Upper lobe of left lung (tissue), 6 donors: ENCODE results near the gene DDX53. TPM values are rescaled to one million over a fixed set of nuclear protein-coding genes. Genes with fewer than 3 reads are reported as not detected.

Source experiments
- ATAC-seq, 2 donors: fragments of 200-7000 bp; cut with Tn5 transposase; one replicate each; pipeline ENCODE4 v1.9.1; 2022; ENCODE audit warnings: mild to moderate bottlenecking in 2 of 2, moderate library complexity in 2 of 2; ENCODE audit not compliant: low FRiP score in 2 of 2
- DNase-seq, 2 donors: peaks; one replicate each; pipeline ENCODE4 v3.0.0-alpha.2; 2019 to 2020
- H3K27ac ChIP-seq, 4 donors: fragments of 200-600 bp; sonication (generic); one replicate each; pipeline ENCODE4 v1.5.1; 2016 to 2019
- H3K27me3 ChIP-seq, 4 donors: fragments of 200-600 bp; sonication (generic); one replicate each; pipeline ENCODE4 v1.5.1; 2017 to 2019
- H3K36me3 ChIP-seq, 4 donors: fragments of 200-600 bp; sonication (generic); one replicate each; pipeline ENCODE4 v1.5.1; 2016 to 2019
- H3K4me1 ChIP-seq, 4 donors: fragments of 200-600 bp; sonication (generic); one replicate each; pipeline ENCODE4 v1.5.1; 2018 to 2019
- H3K4me3 ChIP-seq, 4 donors: fragments of 200-600 bp; sonication (generic); one replicate each; pipeline ENCODE4 v1.5.1; 2017 to 2019; ENCODE audit warnings: mild to moderate bottlenecking in 2 of 4, moderate library complexity in 1 of 4
- H3K9me3 ChIP-seq, 4 donors: fragments of 200-600 bp; sonication (generic); one replicate each; pipeline ENCODE4 v1.5.1; 2018 to 2019
- CTCF ChIP-seq, 6 experiments: fragments of 450-650 bp in 4 of 6; fragments of 200-600 bp in 2 of 6; sonication (generic) in 2 of 6; IDR thresholded peaks; one replicate each; pipeline ENCODE4 v1.5.1; 2016 to 2019; ENCODE audit warnings: antibody characterized with exemption in 6 of 6
- EP300 ChIP-seq, 4 donors: sonication (generic); formaldehyde crosslinking; IDR thresholded peaks; one replicate each; pipeline ENCODE4 v1.5.1; 2017; ENCODE audit warnings: antibody characterized with exemption in 4 of 4, control low read depth in 2 of 4
- POLR2A ChIP-seq, 4 donors: fragments of 450-650 bp; IDR thresholded peaks; one replicate each; pipeline ENCODE4 v1.5.1; 2016 to 2017; ENCODE audit warnings: antibody characterized with exemption in 4 of 4, mild to moderate bottlenecking in 2 of 4
- POLR2AphosphoS5 ChIP-seq, 2 donors: sonication (generic); formaldehyde crosslinking; IDR thresholded peaks; one replicate each; pipeline ENCODE4 v1.5.1; 2017; ENCODE audit warnings: antibody characterized with exemption in 2 of 2
- WGBS, 2 donors: methylation state at CpG; one replicate each; pipeline ENCODE4 v1.1.5; 2017 to 2018; 5-methylcytosine and 5-hydroxymethylcytosine counted together
- total RNA-seq, 6 donors: library from RNA; depleted of rRNA in 4 of 6; stranded (reverse); fragments of >200 nt in 4 of 6; gene quantifications; one replicate each; pipeline versions ENCODE4 v1.1.0 to v1.2.1, GENCODE V29; 2016 to 2021
- donor health status: DM: no; HTN: no; CAD: no; lungs with moderate emphysema.
- donor health status: DM: no; HTN: yes; CAD: no; lungs with severe emphysema.

The DDX53 gene
- total RNA-seq, 6 donors from 2014 or later: not detected

- no peak for ATAC-seq
- Histone ChIP-seq H3K27ac (no peak overlapping the region), H3K36me3 (no peaks in the 10 kb centered on the region), H3K4me3 (no peak overlapping the region), H3K4me1 (no peaks in the 10 kb centered on the region), H3K27me3 (no peaks in the 10 kb centered on the region), H3K9me3 (no peaks in the 10 kb centered on the region)
- no peak for DNase-seq
- TF ChIP-seq POLR2A (IDR thresholded peaks at IDR 0.05): no peak
- WGBS, 2 donors: 50 to 58% methylated on average over 1 of the region's 1 CpG
These were observed 8.8 kb downstream of the DDX53 start for GRCh38 chrX:23008431-23009099.

GRCh38 chrX:23012162-23012561 is 12.4 kb downstream of the DDX53 start:
- Histone ChIP-seq H3K4me1 (no peaks in the 10 kb centered on the region), H3K27ac (no peak overlapping the region), H3K27me3 (no peaks in the 10 kb centered on the region), H3K36me3 (no peaks in the 10 kb centered on the region), H3K4me3 (no peak overlapping the region), H3K9me3 (no peaks in the 10 kb centered on the region)
- DNase-seq (no peak), ATAC-seq (no peak)
- TF ChIP-seq POLR2AphosphoS5 (IDR thresholded peaks at IDR 0.05): no peak
- no peak for TF ChIP-seq CTCF (IDR thresholded peaks at IDR 0.05)
- TF ChIP-seq POLR2A (IDR thresholded peaks at IDR 0.05): no peak
- TF ChIP-seq EP300 (IDR thresholded peaks at IDR 0.05): no peak
- WGBS, 2 donors: 45 to 46% methylated on average over 2 of the region's 2 CpGs

- no peaks in the 10 kb centered on the region for H3K36me3 ChIP-seq
- WGBS, 2 donors: 83% methylated on average over 1 of the region's 1 CpG
- no peaks in the 10 kb centered on the region for H3K9me3 ChIP-seq
- H3K4me1 ChIP-seq: no peaks in the 10 kb centered on the region
- TF ChIP-seq POLR2AphosphoS5 (IDR thresholded peaks at IDR 0.05) (no peak), CTCF (IDR thresholded peaks at IDR 0.05) (no peak), EP300 (IDR thresholded peaks at IDR 0.05) (no peak), POLR2A (IDR thresholded peaks at IDR 0.05) (no peak)
- no peak overlapping the region for H3K27ac ChIP-seq
- H3K27me3 ChIP-seq: no peaks in the 10 kb centered on the region
- ATAC-seq: peak in 1 of 2 donors; percentile 19
- H3K4me3 ChIP-seq: no peak overlapping the region
- no peak for DNase-seq
These were observed 12.9 kb downstream of the DDX53 start for GRCh38 chrX:23012636-23013035.

GRCh38 chrX:23013366-23013765 is 13.6 kb downstream of the DDX53 start:
- TF ChIP-seq CTCF (IDR thresholded peaks at IDR 0.05): no peak
- TF ChIP-seq EP300 (IDR thresholded peaks at IDR 0.05): no peak
- no peak for TF ChIP-seq POLR2AphosphoS5 (IDR thresholded peaks at IDR 0.05)
- no peak for TF ChIP-seq POLR2A (IDR thresholded peaks at IDR 0.05)
- H3K27ac ChIP-seq: no peak overlapping the region
- H3K36me3 ChIP-seq: no peaks in the 10 kb centered on the region
- H3K4me1 ChIP-seq: no peaks in the 10 kb centered on the region
- no peaks in the 10 kb centered on the region for H3K27me3 ChIP-seq
- H3K4me3 ChIP-seq: no peak overlapping the region
- no peak for DNase-seq
- no peak for ATAC-seq
- WGBS, 2 donors: 72 to 87% methylated on average over 2 of the region's 2 CpGs
- H3K9me3 ChIP-seq: no peaks in the 10 kb centered on the region

GRCh38 chrX:23031600-23031999 is 31.8 kb downstream of the DDX53 start:
- no peak for ATAC-seq
- Histone ChIP-seq H3K36me3 (no peaks in the 10 kb centered on the region), H3K9me3 (no peaks in the 10 kb centered on the region), H3K27ac (no peak overlapping the region), H3K4me3 (no peak overlapping the region), H3K4me1 (no peaks in the 10 kb centered on the region), H3K27me3 (no peaks in the 10 kb centered on the region)
- TF ChIP-seq POLR2AphosphoS5 (IDR thresholded peaks at IDR 0.05) (no peak), CTCF (IDR thresholded peaks at IDR 0.05) (no peak), EP300 (IDR thresholded peaks at IDR 0.05) (no peak), POLR2A (IDR thresholded peaks at IDR 0.05) (no peak)
- no peak for DNase-seq
- 72 to 87% methylated on average over 3 of the region's 3 CpGs for WGBS, 2 donors
